ENCODE results near the gene SNUPN.

DNA sequence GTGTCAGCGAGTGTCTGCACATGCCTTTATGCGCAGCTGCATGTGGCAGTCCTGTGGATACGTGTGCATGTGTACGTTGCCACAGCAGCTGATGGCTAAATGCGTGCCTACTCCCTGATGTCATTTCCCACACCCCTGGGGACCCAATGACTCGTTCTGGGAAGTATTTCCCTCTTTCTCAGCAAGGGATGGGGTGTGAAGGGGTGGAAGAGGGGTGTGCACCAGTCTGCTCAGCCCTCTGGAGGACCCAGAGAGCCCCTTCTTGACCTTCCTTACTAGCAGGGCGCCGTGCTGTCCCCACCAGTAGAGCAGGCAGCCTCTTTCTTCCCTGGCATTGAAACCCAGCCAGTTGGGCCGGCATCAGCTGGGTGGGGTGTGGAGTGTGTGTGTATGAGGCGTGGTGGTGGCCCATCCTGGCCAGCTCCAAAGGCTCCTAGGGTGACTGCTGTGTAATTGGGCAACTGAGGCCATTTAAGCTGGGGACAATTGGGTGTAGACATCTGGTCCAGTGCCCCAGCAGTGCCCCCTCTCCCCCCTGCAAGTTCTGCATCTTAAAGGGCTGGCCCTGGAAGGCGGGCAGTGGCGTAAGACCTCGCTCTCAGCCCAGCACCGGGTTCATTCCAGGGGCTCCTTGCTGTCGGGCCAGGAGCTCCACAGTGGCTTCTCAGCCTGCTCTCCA lies 41.4 kb upstream of the SNUPN start:
- TF ChIP-seq, protein P1, sequence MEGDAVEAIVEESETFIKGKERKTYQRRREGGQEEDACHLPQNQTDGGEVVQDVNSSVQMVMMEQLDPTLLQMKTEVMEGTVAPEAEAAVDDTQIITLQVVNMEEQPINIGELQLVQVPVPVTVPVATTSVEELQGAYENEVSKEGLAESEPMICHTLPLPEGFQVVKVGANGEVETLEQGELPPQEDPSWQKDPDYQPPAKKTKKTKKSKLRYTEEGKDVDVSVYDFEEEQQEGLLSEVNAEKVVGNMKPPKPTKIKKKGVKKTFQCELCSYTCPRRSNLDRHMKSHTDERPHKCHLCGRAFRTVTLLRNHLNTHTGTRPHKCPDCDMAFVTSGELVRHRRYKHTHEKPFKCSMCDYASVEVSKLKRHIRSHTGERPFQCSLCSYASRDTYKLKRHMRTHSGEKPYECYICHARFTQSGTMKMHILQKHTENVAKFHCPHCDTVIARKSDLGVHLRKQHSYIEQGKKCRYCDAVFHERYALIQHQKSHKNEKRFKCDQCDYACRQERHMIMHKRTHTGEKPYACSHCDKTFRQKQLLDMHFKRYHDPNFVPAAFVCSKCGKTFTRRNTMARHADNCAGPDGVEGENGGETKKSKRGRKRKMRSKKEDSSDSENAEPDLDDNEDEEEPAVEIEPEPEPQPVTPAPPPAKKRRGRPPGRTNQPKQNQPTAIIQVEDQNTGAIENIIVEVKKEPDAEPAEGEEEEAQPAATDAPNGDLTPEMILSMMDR (IDR thresholded peaks at IDR 0.05): no peak
- TF ChIP-seq ELF1 (IDR thresholded peaks at IDR 0.05): no peak
- TF ChIP-seq RAD21 (IDR thresholded peaks at IDR 0.05; ENCODE audit: low read length): no peak
- TF ChIP-seq, protein P2, sequence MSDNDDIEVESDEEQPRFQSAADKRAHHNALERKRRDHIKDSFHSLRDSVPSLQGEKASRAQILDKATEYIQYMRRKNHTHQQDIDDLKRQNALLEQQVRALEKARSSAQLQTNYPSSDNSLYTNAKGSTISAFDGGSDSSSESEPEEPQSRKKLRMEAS (IDR thresholded peaks at IDR 0.05; ENCODE audit: low read depth): peak; percentile 98
- peak in 1 of 2 experiments; percentile 70; a peak in 1 of 4 replicates for TF ChIP-seq EP300 (IDR thresholded peaks at IDR 0.05; ENCODE audit: borderline replicate concordance in 1 of 2, low read depth in 1 of 2, low read length in 1 of 2)
- no peak; the same call in 1 of the 2 replicates for TF ChIP-seq TAF1 (IDR thresholded peaks at IDR 0.05; ENCODE audit: borderline replicate concordance, low read depth, low read length)
- no peak for TF ChIP-seq MEF2A (IDR thresholded peaks at IDR 0.05; ENCODE audit: borderline replicate concordance, low read depth)
- no peak for TF ChIP-seq SMC3 (IDR thresholded peaks at IDR 0.05; ENCODE audit: low read depth, low read length)

All from SK-N-SH (cell line).